HG02763 (cell line): Measurements from ENCODE around the gene CPT2.

ENCODE experiments used
- ATAC-seq: cut with Tn5 transposase; IDR thresholded peaks from one replicate; pipeline ENCODE4 v1.9.1; 2021; ENCODE audit warnings: mild to moderate bottlenecking, moderate library complexity; ENCODE audit not compliant: unreplicated experiment

CPT2 gene

GRCh38 chr1:53196485-53197290, at the start of gene CPT2:
Gene CPT2, plus strand, starts transcription at chr1:53196824. Its CDS starts 120 bp downstream, at chr1:53196944.
- ATAC-seq: peak; percentile 97

- ATAC-seq: no peak
Measured at GRCh38 chr1:53147174-53147573, 49.5 kb upstream of the CPT2 start.

GRCh38 chr1:53148123-53148522, 48.5 kb upstream of the CPT2 start:
- ATAC-seq: no peak

GRCh38 chr1:53153752-53154151, 42.9 kb upstream of the CPT2 start:
- no peak for ATAC-seq

GRCh38 chr1:53154859-53155438, 41.7 kb upstream of the CPT2 start:
- no peak for ATAC-seq

GRCh38 chr1:53155534-53155933, 41.1 kb upstream of the CPT2 start:
- ATAC-seq: no peak

- ATAC-seq: no peak
Measured at GRCh38 chr1:53155945-53156344, 40.7 kb upstream of the CPT2 start.

- no peak for ATAC-seq
Measured at GRCh38 chr1:53156783-53157182, 39.8 kb upstream of the CPT2 start.

GRCh38 chr1:53158900-53159299, 37.7 kb upstream of the CPT2 start:
- ATAC-seq: no peak

GRCh38 chr1:53160924-53161378, 35.7 kb upstream of the CPT2 start:
- ATAC-seq: no peak

- no peak for ATAC-seq
Measured at GRCh38 chr1:53162621-53163020, 34.0 kb upstream of the CPT2 start.

- no peak for ATAC-seq
Measured at GRCh38 chr1:53163291-53163768, 33.3 kb upstream of the CPT2 start.

GRCh38 chr1:53165408-53165961, 31.1 kb upstream of the CPT2 start:
- ATAC-seq: no peak

GRCh38 chr1:53166366-53166765, 30.3 kb upstream of the CPT2 start:
- no peak for ATAC-seq

- ATAC-seq: no peak
Measured at GRCh38 chr1:53166912-53167311, 29.7 kb upstream of the CPT2 start.

- ATAC-seq: no peak
Measured at GRCh38 chr1:53172426-53173128, 24.0 kb upstream of the CPT2 start.

- ATAC-seq: no peak
Measured at GRCh38 chr1:53174971-53175913, 21.4 kb upstream of the CPT2 start.

GRCh38 chr1:53176452-53177208, 20.0 kb upstream of the CPT2 start:
- no peak for ATAC-seq

- no peak for ATAC-seq
Measured at GRCh38 chr1:53180226-53180625, 16.4 kb upstream of the CPT2 start.

GRCh38 chr1:53180951-53181350, 15.7 kb upstream of the CPT2 start:
- no peak for ATAC-seq
